GM12878 (cell line): Measurements from ENCODE around the gene ADAM19. TPM values are rescaled to one million over a fixed set of nuclear protein-coding genes. Genes with fewer than 3 reads are reported as not detected.
A peak's percentile ranks its signal among the peaks of the same experiment; 100 is the strongest.

Experiments
- ATF7 ChIP-seq: fragments of 450-650 bp; IDR thresholded peaks from 2 replicates; pipeline ENCODE4 v1.6.1; 2016; ENCODE audit warnings: low read depth, mild to moderate bottlenecking
- BACH1 ChIP-seq: fragments of 450-650 bp; IDR thresholded peaks from 2 replicates; pipeline ENCODE4 v1.6.1; 2017; ENCODE audit warnings: mild to moderate bottlenecking, borderline replicate concordance
- BCL11A ChIP-seq: IDR thresholded peaks from 2 replicates; pipeline ENCODE4 v1.6.1; 2011; ENCODE audit warnings: low read depth, low read length
- CBX3 ChIP-seq: fragments of 200-600 bp; sonication (generic); IDR thresholded peaks from 2 replicates; pipeline ENCODE4 v1.6.1; 2016; ENCODE audit warnings: low read depth, borderline replicate concordance
- CREB1 ChIP-seq: IDR thresholded peaks from 2 replicates; pipeline ENCODE4 v1.6.1; 2012; ENCODE audit warnings: low read depth, mild to moderate bottlenecking, inconsistent platforms
- DPF2 ChIP-seq: fragments of 450-650 bp; IDR thresholded peaks from 2 replicates; pipeline ENCODE4 v1.6.1; 2017; ENCODE audit warnings: mild to moderate bottlenecking
- ELK1 ChIP-seq: IDR thresholded peaks from 2 replicates; pipeline ENCODE4 v1.6.1; 2012; ENCODE audit warnings: low read depth, low read length, improper control_type of control experiment
- FOS ChIP-seq: IDR thresholded peaks from 3 replicates; pipeline ENCODE4 v1.6.1; 2011; ENCODE audit warnings: borderline replicate concordance; ENCODE audit not compliant: insufficient read length; ENCODE audit errors: extremely low read depth
- GABPA ChIP-seq: IDR thresholded peaks from 2 replicates; pipeline ENCODE4 v1.6.1; 2014; ENCODE audit warnings: antibody characterized with exemption, low read depth, mild to moderate bottlenecking, inconsistent platforms
- HDGF ChIP-seq: fragments of 450-650 bp; IDR thresholded peaks from 2 replicates; pipeline ENCODE4 v1.6.1; 2016; ENCODE audit warnings: antibody characterized with exemption
- JUNB ChIP-seq: IDR thresholded peaks from 2 replicates; pipeline ENCODE4 v1.6.1; 2016; ENCODE audit warnings: antibody characterized with exemption, mild to moderate bottlenecking
- PAX8 ChIP-seq: fragments of 450-650 bp; IDR thresholded peaks from 2 replicates; pipeline ENCODE4 v1.6.1; 2017; ENCODE audit warnings: mild to moderate bottlenecking, moderate library complexity
- POLR2A ChIP-seq: IDR thresholded peaks from 2 replicates; pipeline ENCODE4 v1.6.1; 2011; ENCODE audit warnings: low read depth, mild to moderate bottlenecking, low read length
- POLR2AphosphoS5 ChIP-seq: IDR thresholded peaks from 2 replicates; pipeline ENCODE4 v1.6.1; 2011; ENCODE audit warnings: mild to moderate bottlenecking, low read length, inconsistent platforms
- SUZ12 ChIP-seq: fragments of 200-600 bp; sonication (generic); IDR thresholded peaks from one replicate; pipeline ENCODE4 v1.6.1; 2018; ENCODE audit warnings: antibody characterized with exemption, mild to moderate bottlenecking; ENCODE audit not compliant: unreplicated experiment
- TARDBP ChIP-seq: IDR thresholded peaks from 2 replicates; pipeline ENCODE4 v1.6.1; 2016; ENCODE audit warnings: borderline replicate concordance
- TCF12 ChIP-seq: IDR thresholded peaks from 2 replicates; pipeline ENCODE4 v1.6.1; 2011; ENCODE audit warnings: low read depth, mild to moderate bottlenecking, low read length
- TCF3 ChIP-seq: IDR thresholded peaks from 2 replicates; pipeline ENCODE4 v1.6.1; 2012; ENCODE audit warnings: low read depth, mild to moderate bottlenecking, low read length, borderline replicate concordance; ENCODE audit not compliant: insufficient read depth
- TCF7 ChIP-seq: IDR thresholded peaks from 2 replicates; pipeline ENCODE4 v1.6.1; 2014; ENCODE audit warnings: antibody characterized with exemption, borderline replicate concordance
- USF2 ChIP-seq: IDR thresholded peaks from 2 replicates; pipeline ENCODE4 v1.6.1; 2011; ENCODE audit warnings: low read depth, low read length, improper control_type of control experiment, borderline replicate concordance
- WRNIP1 ChIP-seq: IDR thresholded peaks from 2 replicates; pipeline ENCODE4 v1.6.1; 2011; ENCODE audit warnings: low read depth, low read length, improper control_type of control experiment, borderline replicate concordance
- ZBED1 ChIP-seq: IDR thresholded peaks from 2 replicates; pipeline ENCODE4 v1.6.1; 2016; ENCODE audit warnings: borderline replicate concordance
- ZNF384 ChIP-seq: IDR thresholded peaks from 2 replicates; pipeline ENCODE4 v1.6.1; 2012; ENCODE audit warnings: low read depth, mild to moderate bottlenecking, low read length, improper control_type of control experiment, borderline replicate concordance
- ZZZ3 ChIP-seq: IDR thresholded peaks from 2 replicates; pipeline ENCODE4 v1.6.1; 2011; ENCODE audit warnings: low read depth; ENCODE audit not compliant: control insufficient read depth, insufficient read length
- polyA plus RNA-seq, 11 experiments: library from polyadenylated mRNA; depleted of rRNA in 4 of 11; unstranded in 6 of 11; stranded (reverse) in 5 of 11; fragments of >200 nt; fragmentation: Nextera tagmentation in 4 of 11; fragmentation: Illumina TruSeq in 1 of 11; extraction: Ambion mirVana in 4 of 11; extraction: Trizol in 1 of 11; gene quantifications; 1 replicate in 1 of 11; 2 replicates in 10 of 11; pipeline versions ENCODE4 v1.2.1 to v1.2.3, GENCODE V29; 2011 to 2016; ENCODE audit warnings: inconsistent platforms in 2 of 11, missing spikeins in 2 of 11, low read depth in 1 of 11
- total RNA-seq, 4 experiments: library from RNA; depleted of rRNA in 3 of 4; stranded (reverse); fragments of >200 nt in 3 of 4; fragmentation: Illumina TruSeq in 1 of 4; extraction: Trizol in 1 of 4; gene quantifications; 2 replicates each; pipeline versions ENCODE4 v1.2.1 to v1.2.3, GENCODE V29; 2013 to 2021
- TF ChIP-seq, protein P1 (sequence below): IDR thresholded peaks from 2 replicates; pipeline ENCODE4 v1.6.1; 2012; ENCODE audit warnings: low read depth, low read length, improper control_type of control experiment
- TF ChIP-seq, protein P2 (sequence below): IDR thresholded peaks from 2 replicates; pipeline ENCODE4 v1.6.1; 2011; ENCODE audit warnings: borderline replicate concordance, low read depth, mild to moderate bottlenecking, moderate library complexity, mixed read lengths, low read length; ENCODE audit not compliant: insufficient read depth; ENCODE audit errors: extremely low read length

Gene ADAM19
- total and polyA plus RNA-seq, 10 of the 15 experiments (the other 5 are each of a cell fraction or from before 2014, with no cell fraction given) = 16.0 to 92.8 (median 44.7) TPM

DNA sequence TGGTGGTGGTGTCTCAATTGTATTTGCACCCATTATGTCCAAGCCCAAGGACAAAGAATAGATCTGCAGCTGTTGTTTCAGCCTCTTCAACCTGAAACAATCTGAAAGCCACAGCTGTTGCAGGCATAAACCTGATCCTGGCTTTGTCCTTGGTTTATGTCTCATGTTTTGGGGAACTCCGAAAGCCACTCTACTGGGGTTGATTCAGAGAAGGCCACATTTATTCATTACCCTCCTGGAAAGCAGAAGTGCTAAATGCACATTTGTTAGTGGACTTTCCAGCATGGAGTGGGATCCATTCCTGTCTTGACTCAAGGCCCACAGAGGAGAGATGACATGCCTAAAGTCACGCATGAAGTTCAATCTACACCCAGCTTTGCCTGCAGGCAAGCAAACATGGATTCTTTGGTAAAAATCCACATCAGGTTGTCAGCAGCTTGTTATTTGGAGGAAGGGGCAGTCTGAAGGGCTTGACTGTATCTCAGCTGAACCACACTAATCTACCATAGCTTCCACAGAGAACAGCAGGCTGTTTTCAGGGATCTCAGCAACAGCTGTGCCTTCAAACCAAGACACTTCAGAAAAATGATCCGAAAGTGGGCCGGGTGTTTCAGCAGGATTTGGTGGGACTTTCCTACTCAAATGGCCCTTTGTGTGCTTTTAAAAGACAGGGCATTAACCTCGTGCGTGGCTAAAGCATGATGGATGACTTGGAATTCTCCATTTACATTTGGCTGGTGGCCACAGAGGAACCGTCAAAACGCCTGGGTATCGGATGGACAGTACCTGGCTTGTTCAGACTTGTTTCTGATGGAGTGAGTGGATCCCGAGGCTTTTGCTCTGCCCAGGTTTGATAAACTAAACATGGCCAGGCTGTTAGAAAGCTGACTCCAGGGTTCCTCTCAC, 36.2 kb upstream of the ADAM19 start (continued):
- no peak for TF ChIP-seq ELK1
- TF ChIP-seq TCF12 = peak; percentile 96
- TF ChIP-seq BCL11A = peak; percentile 98
- TF ChIP-seq BACH1 = peak; percentile 68
- TF ChIP-seq POLR2A = no peak
- peak; percentile 79; the same call in 1 of the 2 replicates for TF ChIP-seq TCF7
- no peak for TF ChIP-seq ZNF384
- no peak for TF ChIP-seq USF2
- TF ChIP-seq, protein P1, sequence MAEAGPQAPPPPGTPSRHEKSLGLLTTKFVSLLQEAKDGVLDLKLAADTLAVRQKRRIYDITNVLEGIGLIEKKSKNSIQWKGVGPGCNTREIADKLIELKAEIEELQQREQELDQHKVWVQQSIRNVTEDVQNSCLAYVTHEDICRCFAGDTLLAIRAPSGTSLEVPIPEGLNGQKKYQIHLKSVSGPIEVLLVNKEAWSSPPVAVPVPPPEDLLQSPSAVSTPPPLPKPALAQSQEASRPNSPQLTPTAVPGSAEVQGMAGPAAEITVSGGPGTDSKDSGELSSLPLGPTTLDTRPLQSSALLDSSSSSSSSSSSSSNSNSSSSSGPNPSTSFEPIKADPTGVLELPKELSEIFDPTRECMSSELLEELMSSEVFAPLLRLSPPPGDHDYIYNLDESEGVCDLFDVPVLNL = no peak
- TF ChIP-seq ATF7 = peak; percentile 25; the same call in 1 of the 2 replicates
- TF ChIP-seq TARDBP = no peak
- peak; percentile 88 for TF ChIP-seq TCF3
- TF ChIP-seq PAX8 = no peak
- TF ChIP-seq GABPA = peak; percentile 58; the same call in 1 of the 2 replicates
- TF ChIP-seq DPF2 = peak; percentile 94
- TF ChIP-seq WRNIP1 = 0 out of 2 replicates have a peak, but pooled peaks have one; percentile 52
- no peak for TF ChIP-seq CBX3
- TF ChIP-seq FOS = no peak
- TF ChIP-seq, protein P2, sequence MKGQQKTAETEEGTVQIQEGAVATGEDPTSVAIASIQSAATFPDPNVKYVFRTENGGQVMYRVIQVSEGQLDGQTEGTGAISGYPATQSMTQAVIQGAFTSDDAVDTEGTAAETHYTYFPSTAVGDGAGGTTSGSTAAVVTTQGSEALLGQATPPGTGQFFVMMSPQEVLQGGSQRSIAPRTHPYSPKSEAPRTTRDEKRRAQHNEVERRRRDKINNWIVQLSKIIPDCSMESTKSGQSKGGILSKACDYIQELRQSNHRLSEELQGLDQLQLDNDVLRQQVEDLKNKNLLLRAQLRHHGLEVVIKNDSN = no peak
- peak; percentile 59 for TF ChIP-seq CREB1
- peak; percentile 10 for TF ChIP-seq POLR2AphosphoS5
- TF ChIP-seq ZZZ3 = no peak
- peak; percentile 69; the same call in 1 of the 2 replicates for TF ChIP-seq ZBED1
- TF ChIP-seq SUZ12 = no peak
- TF ChIP-seq HDGF = no peak
- peak; percentile 95 for TF ChIP-seq JUNB
